Psoas muscle (tissue), 8 donors: ENCODE measurements around the gene BHLHA15. TPM values are rescaled to one million over a fixed set of nuclear protein-coding genes. Genes with fewer than 3 reads are reported as not detected.

Source experiments
- ATAC-seq, 4 donors: fragments of 200-7000 bp; cut with Tn5 transposase; one replicate each; pipeline ENCODE4 v1.9.1; 2020; ENCODE audit warnings: moderate library complexity in 3 of 4, mild to moderate bottlenecking in 2 of 4
- DNase-seq, 2 donors: peaks; one replicate each; pipeline ENCODE4 v3.0.0-alpha.2; 2020
- H3K27ac ChIP-seq: fragments of 200-600 bp; one replicate; pipeline ENCODE4 v1.8.0; 2022
- H3K27me3 ChIP-seq, 3 donors: fragments of 200-600 bp in 1 of 3; one replicate each; pipeline versions ENCODE4 v1.6.1 to v1.8.0; 2013 to 2022; ENCODE audit warnings: low read length in 2 of 3, mild to moderate bottlenecking in 2 of 3, moderate library complexity in 1 of 3; ENCODE audit not compliant: insufficient read depth in 3 of 3
- H3K36me3 ChIP-seq, 2 donors: fragments of 200-600 bp in 1 of 2; one replicate each; pipeline versions ENCODE4 v1.6.1 to v1.8.0; 2013 to 2022; ENCODE audit warnings: low read depth in 1 of 2, mild to moderate bottlenecking in 1 of 2, moderate library complexity in 1 of 2; ENCODE audit not compliant: insufficient read depth in 1 of 2
- H3K4me1 ChIP-seq: fragments of 200-600 bp; one replicate; pipeline ENCODE4 v1.8.0; 2022
- H3K4me3 ChIP-seq: fragments of 200-600 bp; one replicate; pipeline ENCODE4 v1.8.0; 2022; ENCODE audit warnings: mild to moderate bottlenecking
- H3K9me3 ChIP-seq: fragments of 200-600 bp; one replicate; pipeline ENCODE4 v1.8.0; 2022
- CTCF ChIP-seq: fragments of 200-600 bp; IDR thresholded peaks from one replicate; pipeline ENCODE4 v1.8.0; 2022; ENCODE audit warnings: antibody characterized with exemption
- WGBS, 3 donors: extraction: QIAGEN DNeasy Blood & Tissue Kit; methylation state at CpG; one replicate each; pipeline versions ENCODE4 v1.1.6 to v1.1.7; 2013; 5-methylcytosine and 5-hydroxymethylcytosine counted together
- intact Hi-C, 2 donors: fragments of 100-400 bp; cut with DNase I; formaldehyde crosslinking; loops; one replicate each; pipeline versions ENCODE4 v1.11.0 to v1.14.2; 2022
- polyA plus RNA-seq, 3 donors: library from polyadenylated mRNA; stranded (reverse); fragments of 200-250 nt; gene quantifications; one replicate each; pipeline ENCODE4 v1.2.3, GENCODE V29; 2013
- total RNA-seq, 4 donors: library from RNA; stranded (reverse); fragmentation: NEBNext Ultra II Directional in 2 of 4; extraction: Animal tissue kit (Norgen Biotek cat#: 25700) in 2 of 4; gene quantifications; one replicate each; pipeline versions ENCODE4 v1.2.1 to v1.2.4, GENCODE V29; 2021 to 2023
- donor health status: healthy with polysubstance abuse.
- donor health status: DM: no; HTN: no; CAD: no; lungs with moderate emphysema.
- donor health status: Bipolar disorder and iron deficiency.
- donor health status: healthy.
- donor health status: DM: yes; HTN: yes; CAD: no.
- donor health status: DM: no; HTN: no; CAD: no.
- donor health status: DM: no; HTN: no; CAD: no.
- donor health status: DM: yes; HTN: yes; CAD: no.

Gene BHLHA15
- total and polyA plus RNA-seq, 7 donors = not detected

GRCh38 chr7:98210513-98211220 is 572 bp upstream of the BHLHA15 start:
- WGBS, 3 donors = 3 to 4% (median 4%) methylated on average over 32 to 48 of the region's 49 CpGs
- DNase-seq = no peak
- Histone ChIP-seq H3K4me3 (peak overlapping the region; percentile 32), H3K27me3 (peaks cover 0 to 4% (median 4%) of the 10 kb centered on the region in 3 donors), H3K4me1 (no peaks in the 10 kb centered on the region), H3K27ac (no peak overlapping the region), H3K9me3 (no peaks in the 10 kb centered on the region), H3K36me3 (peaks cover 0 to 30% of the 10 kb centered on the region in 2 donors)
- TF ChIP-seq CTCF = no peak
- intact Hi-C loops = no loop called here
- peak in 1 of 4 donors; percentile 16 for ATAC-seq

- DNase-seq (no peak), ATAC-seq (peak; percentile 9 to 30 (median 20))
- H3K27me3 ChIP-seq = peaks cover 0 to 4% (median 4%) of the 10 kb centered on the region in 3 donors
- no peak for TF ChIP-seq CTCF
- peaks cover 0 to 23% of the 10 kb centered on the region in 2 donors for H3K36me3 ChIP-seq
- 80 to 88% (median 83%) methylated on average over 39 to 49 of the region's 49 CpGs for WGBS, 3 donors
- intact Hi-C loops = no loop called here
- H3K4me3 ChIP-seq = peak overlapping the region; percentile 32
- H3K4me1 ChIP-seq = no peaks in the 10 kb centered on the region
- H3K9me3 ChIP-seq = no peaks in the 10 kb centered on the region
- no peak overlapping the region for H3K27ac ChIP-seq
These were observed 665 bp downstream of the BHLHA15 start for GRCh38 chr7:98211676-98212531.

GRCh38 chr7:98212532-98213041 is 1.3 kb downstream of the BHLHA15 start:
- TF ChIP-seq CTCF = no peak
- Histone ChIP-seq H3K4me3 (no peak overlapping the region), H3K27ac (no peak overlapping the region), H3K9me3 (no peaks in the 10 kb centered on the region), H3K36me3 (peaks cover 0 to 16% of the 10 kb centered on the region in 2 donors), H3K27me3 (peaks cover 0 to 4% (median 4%) of the 10 kb centered on the region in 3 donors), H3K4me1 (no peaks in the 10 kb centered on the region)
- intact Hi-C loops = no loop called here
- no peak for DNase-seq
- no peak for ATAC-seq
- WGBS, 3 donors = 88 to 93% (median 91%) methylated on average over 29 to 30 of the region's 30 CpGs

GRCh38 chr7:98213296-98213887 is 2.2 kb downstream of the BHLHA15 start:
- H3K27ac ChIP-seq = no peak overlapping the region
- no peak overlapping the region for H3K4me3 ChIP-seq
- 65 to 73% (median 71%) methylated on average over 8 of the region's 8 CpGs for WGBS, 3 donors
- peaks cover 0 to 13% of the 10 kb centered on the region in 2 donors for H3K36me3 ChIP-seq
- ATAC-seq (peak in 2 of 4 donors; percentile 2 to 6), DNase-seq (no peak)
- intact Hi-C loops = no loop called here
- peaks cover 0 to 4% (median 4%) of the 10 kb centered on the region in 3 donors for H3K27me3 ChIP-seq
- no peaks in the 10 kb centered on the region for H3K4me1 ChIP-seq
- no peak for TF ChIP-seq CTCF
- H3K9me3 ChIP-seq = no peaks in the 10 kb centered on the region
